AG09309 (cell line): ENCODE results near the gene PTPRM.

ENCODE experiments used
- DNase-seq: peaks from one replicate; pipeline ENCODE4 v3.0.0-alpha.2; 2010; ENCODE audit warnings: low read depth
- H3K4me3 ChIP-seq: 2 replicates; pipeline ENCODE4 v1.5.1; 2011; ENCODE audit warnings: mild to moderate bottlenecking, low read depth, low read length, moderate library complexity; ENCODE audit not compliant: control insufficient read depth
- TF ChIP-seq, protein P1 (sequence below): IDR thresholded peaks from 2 replicates; pipeline ENCODE4 v1.5.1; 2011; ENCODE audit warnings: mild to moderate bottlenecking, low read depth, low read length, inconsistent platforms; ENCODE audit not compliant: insufficient read depth, control insufficient read depth; ENCODE audit errors: missing control alignments

Gene PTPRM

GRCh38 chr18:7814754-7815315, 247.7 kb downstream of the PTPRM start:
- TF ChIP-seq, protein P1, sequence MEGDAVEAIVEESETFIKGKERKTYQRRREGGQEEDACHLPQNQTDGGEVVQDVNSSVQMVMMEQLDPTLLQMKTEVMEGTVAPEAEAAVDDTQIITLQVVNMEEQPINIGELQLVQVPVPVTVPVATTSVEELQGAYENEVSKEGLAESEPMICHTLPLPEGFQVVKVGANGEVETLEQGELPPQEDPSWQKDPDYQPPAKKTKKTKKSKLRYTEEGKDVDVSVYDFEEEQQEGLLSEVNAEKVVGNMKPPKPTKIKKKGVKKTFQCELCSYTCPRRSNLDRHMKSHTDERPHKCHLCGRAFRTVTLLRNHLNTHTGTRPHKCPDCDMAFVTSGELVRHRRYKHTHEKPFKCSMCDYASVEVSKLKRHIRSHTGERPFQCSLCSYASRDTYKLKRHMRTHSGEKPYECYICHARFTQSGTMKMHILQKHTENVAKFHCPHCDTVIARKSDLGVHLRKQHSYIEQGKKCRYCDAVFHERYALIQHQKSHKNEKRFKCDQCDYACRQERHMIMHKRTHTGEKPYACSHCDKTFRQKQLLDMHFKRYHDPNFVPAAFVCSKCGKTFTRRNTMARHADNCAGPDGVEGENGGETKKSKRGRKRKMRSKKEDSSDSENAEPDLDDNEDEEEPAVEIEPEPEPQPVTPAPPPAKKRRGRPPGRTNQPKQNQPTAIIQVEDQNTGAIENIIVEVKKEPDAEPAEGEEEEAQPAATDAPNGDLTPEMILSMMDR, result no peak
- H3K4me3 ChIP-seq, result no peak overlapping the region
- no peak for DNase-seq

DNA sequence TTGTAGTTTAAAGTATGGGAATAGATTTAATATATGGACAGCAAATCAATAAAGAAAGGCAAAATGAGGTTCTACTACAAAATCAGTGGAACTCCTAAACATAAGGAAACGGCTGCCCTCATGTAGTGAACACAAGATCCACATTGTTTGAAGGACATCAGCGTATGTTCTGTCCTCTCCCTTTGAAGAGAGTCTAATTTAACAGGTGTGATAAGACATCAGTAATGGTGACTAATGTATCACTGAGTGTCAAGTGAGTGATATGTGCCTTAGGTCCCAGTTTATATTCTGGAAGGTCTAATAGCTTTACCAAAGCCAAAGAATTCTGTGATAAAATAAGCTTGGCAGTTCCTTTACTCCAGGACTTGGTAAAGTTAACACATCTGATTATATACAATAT, 248.7 kb downstream of the PTPRM start:
- DNase-seq, result no peak
- no peak overlapping the region for H3K4me3 ChIP-seq
- TF ChIP-seq, protein P1, result no peak

GRCh38 chr18:7817575-7818230, 250.6 kb downstream of the PTPRM start:
- H3K4me3 ChIP-seq, result no peak overlapping the region
- TF ChIP-seq, protein P1, result no peak
- no peak for DNase-seq

GRCh38 chr18:7821784-7822183, 254.7 kb downstream of the PTPRM start:
- no peak for DNase-seq
- no peak overlapping the region for H3K4me3 ChIP-seq
- TF ChIP-seq, protein P1, result no peak

GRCh38 chr18:7822435-7823331, 255.6 kb downstream of the PTPRM start:
- DNase-seq, result no peak
- no peak overlapping the region for H3K4me3 ChIP-seq
- TF ChIP-seq, protein P1, result no peak

DNA sequence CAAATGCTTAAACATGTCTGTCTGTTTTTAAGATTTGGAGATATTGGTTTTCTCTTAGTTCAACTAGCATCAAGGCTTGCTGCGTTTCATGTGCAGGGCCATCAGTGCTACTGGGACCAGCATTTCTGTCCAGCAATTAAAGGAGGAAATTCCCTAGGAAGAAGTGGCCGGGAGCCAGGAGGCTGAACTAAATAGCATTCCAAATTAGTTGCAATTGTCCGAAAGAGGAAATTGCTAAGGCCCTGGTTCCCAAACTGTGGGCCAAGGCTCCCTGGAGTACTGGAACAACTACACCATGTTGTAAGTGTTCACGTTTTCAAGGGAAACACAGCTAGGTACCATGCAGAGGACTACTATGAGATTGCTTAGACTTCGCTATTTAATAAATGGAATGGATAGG, 257.9 kb downstream of the PTPRM start:
- no peak for DNase-seq
- H3K4me3 ChIP-seq, result no peak overlapping the region
- TF ChIP-seq, protein P1, result no peak
